ENCODE measurements around the gene CHN2. TPM values are rescaled to one million over a fixed set of nuclear protein-coding genes. Genes with fewer than 3 reads are reported as not detected.

The CHN2 gene
- total RNA-seq, 1 experiment from 2014 or later = 5.0 TPM

DNA sequence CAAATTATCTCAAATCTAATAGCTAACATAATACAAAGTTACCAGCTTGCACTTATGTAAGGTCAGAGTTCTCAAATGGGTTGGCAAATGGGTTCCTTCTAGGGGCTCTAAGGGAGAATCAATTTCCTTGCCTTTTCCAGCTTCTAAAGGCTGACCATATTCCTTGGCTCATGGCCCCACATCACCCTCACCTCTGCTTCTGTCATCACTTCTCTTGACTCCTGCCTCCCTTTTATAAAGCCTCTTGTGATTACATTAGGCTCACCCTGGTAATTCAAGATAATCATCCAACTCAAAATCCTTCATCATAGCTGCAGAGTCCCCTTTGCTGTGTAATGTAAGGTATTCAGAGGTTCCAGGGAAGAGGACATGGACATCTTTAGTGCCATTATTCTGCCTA, 42.1 kb downstream of the CHN2 start:
- Mint-ChIP-seq H3K27me3 (ENCODE audit: low read depth) (no peaks in the 10 kb centered on the region), H3K9me3 (peaks cover 11% of the 10 kb centered on the region; the same call in 1 of the 2 replicates), H3K27ac (no peak overlapping the region), H3K4me1 (peaks cover 12% of the 10 kb centered on the region), H3K36me3 (peaks cover 3% of the 10 kb centered on the region; the same call in 1 of the 2 replicates), H3K4me3 (no peak overlapping the region)
- ChIA-PET CTCF (no interaction called here), POLR2A (no interaction called here)
- no peak for TF ChIP-seq E2F1 (CRISPR knock-in tag; IDR thresholded peaks at IDR 0.05)
- ATAC-seq (no peak), DNase-seq (ENCODE audit: low spot score) (no peak)

DNA sequence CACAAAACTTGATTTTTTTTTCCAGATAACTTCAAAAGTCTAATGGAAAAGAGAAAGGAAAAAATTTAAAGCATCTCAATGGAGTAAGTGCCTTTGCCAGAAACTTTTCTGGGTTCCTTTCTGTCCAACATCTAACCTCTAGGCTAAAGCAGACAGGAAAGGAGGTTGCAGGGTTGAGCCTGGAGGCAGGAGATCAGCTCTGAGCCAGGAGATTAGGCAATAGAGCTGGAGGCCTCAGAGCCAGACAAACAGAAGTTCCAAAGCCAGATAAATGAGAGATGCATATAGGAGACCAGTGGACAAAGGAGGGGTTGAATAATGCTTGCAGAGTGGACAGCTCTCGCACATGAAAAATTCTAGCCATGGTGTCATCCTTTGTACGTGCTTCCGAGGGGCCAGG, 42.9 kb downstream of the CHN2 start:
- ATAC-seq (no peak), DNase-seq (ENCODE audit: low spot score) (no peak)
- Mint-ChIP-seq H3K27ac (no peak overlapping the region), H3K36me3 (peaks cover 3% of the 10 kb centered on the region; the same call in 1 of the 2 replicates), H3K9me3 (peaks cover 11% of the 10 kb centered on the region; the same call in 1 of the 2 replicates), H3K27me3 (ENCODE audit: low read depth) (no peaks in the 10 kb centered on the region), H3K4me1 (peaks cover 7% of the 10 kb centered on the region), H3K4me3 (no peak overlapping the region)
- POLR2A ChIA-PET = no interaction called here
- TF ChIP-seq SP1 (CRISPR knock-in tag; conservative IDR thresholded peaks at IDR 0.05) (no peak), E2F4 (CRISPR knock-in tag; IDR thresholded peaks at IDR 0.05; ENCODE audit: borderline replicate concordance, low read depth) (no peak), USF2 (CRISPR knock-in tag; IDR thresholded peaks at IDR 0.05) (no peak), ESRRA (CRISPR knock-in tag; IDR thresholded peaks at IDR 0.05; ENCODE audit: borderline replicate concordance) (no peak), RELA (CRISPR knock-in tag; IDR thresholded peaks at IDR 0.05; ENCODE audit: borderline replicate concordance) (no peak), SOX15 (CRISPR knock-in tag; IDR thresholded peaks at IDR 0.05) (no peak), OVOL2 (CRISPR knock-in tag; IDR thresholded peaks at IDR 0.05; ENCODE audit: borderline replicate concordance) (no peak)
- TF ChIP-seq, protein P1, sequence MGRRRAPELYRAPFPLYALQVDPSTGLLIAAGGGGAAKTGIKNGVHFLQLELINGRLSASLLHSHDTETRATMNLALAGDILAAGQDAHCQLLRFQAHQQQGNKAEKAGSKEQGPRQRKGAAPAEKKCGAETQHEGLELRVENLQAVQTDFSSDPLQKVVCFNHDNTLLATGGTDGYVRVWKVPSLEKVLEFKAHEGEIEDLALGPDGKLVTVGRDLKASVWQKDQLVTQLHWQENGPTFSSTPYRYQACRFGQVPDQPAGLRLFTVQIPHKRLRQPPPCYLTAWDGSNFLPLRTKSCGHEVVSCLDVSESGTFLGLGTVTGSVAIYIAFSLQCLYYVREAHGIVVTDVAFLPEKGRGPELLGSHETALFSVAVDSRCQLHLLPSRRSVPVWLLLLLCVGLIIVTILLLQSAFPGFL (CRISPR knock-in tag; IDR thresholded peaks at IDR 0.05; ENCODE audit: borderline replicate concordance) = no peak
- TF ChIP-seq, protein P2, sequence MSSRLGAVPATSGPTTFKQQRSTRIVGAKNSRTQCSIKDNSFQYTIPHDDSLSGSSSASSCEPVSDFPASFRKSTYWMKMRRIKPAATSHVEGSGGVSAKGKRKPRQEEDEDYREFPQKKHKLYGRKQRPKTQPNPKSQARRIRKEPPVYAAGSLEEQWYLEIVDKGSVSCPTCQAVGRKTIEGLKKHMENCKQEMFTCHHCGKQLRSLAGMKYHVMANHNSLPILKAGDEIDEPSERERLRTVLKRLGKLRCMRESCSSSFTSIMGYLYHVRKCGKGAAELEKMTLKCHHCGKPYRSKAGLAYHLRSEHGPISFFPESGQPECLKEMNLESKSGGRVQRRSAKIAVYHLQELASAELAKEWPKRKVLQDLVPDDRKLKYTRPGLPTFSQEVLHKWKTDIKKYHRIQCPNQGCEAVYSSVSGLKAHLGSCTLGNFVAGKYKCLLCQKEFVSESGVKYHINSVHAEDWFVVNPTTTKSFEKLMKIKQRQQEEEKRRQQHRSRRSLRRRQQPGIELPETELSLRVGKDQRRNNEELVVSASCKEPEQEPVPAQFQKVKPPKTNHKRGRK (CRISPR knock-in tag; IDR thresholded peaks at IDR 0.05; ENCODE audit: borderline replicate concordance) = no peak
- CTCF ChIA-PET = interaction anchor here (0.9 kb wide), 1 partner anchor 48 kb away, joined by 3 read pairs; no protein-coding TSS in a partner anchor

GRCh38 chr7:29239638-29240037, 45.1 kb downstream of the CHN2 start:
- H3K4me1 Mint-ChIP-seq = peaks cover 24% of the 10 kb centered on the region
- no peak for TF ChIP-seq AFF4 (CRISPR knock-in tag; IDR thresholded peaks at IDR 0.05; ENCODE audit: borderline replicate concordance)
- TF ChIP-seq, protein P3, sequence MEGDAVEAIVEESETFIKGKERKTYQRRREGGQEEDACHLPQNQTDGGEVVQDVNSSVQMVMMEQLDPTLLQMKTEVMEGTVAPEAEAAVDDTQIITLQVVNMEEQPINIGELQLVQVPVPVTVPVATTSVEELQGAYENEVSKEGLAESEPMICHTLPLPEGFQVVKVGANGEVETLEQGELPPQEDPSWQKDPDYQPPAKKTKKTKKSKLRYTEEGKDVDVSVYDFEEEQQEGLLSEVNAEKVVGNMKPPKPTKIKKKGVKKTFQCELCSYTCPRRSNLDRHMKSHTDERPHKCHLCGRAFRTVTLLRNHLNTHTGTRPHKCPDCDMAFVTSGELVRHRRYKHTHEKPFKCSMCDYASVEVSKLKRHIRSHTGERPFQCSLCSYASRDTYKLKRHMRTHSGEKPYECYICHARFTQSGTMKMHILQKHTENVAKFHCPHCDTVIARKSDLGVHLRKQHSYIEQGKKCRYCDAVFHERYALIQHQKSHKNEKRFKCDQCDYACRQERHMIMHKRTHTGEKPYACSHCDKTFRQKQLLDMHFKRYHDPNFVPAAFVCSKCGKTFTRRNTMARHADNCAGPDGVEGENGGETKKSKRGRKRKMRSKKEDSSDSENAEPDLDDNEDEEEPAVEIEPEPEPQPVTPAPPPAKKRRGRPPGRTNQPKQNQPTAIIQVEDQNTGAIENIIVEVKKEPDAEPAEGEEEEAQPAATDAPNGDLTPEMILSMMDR (IDR thresholded peaks at IDR 0.05) = peak; percentile 67
- DNase-seq (ENCODE audit: low spot score) (peak; percentile 58), ATAC-seq (peak; percentile 82)
- ChIA-PET POLR2A (no interaction called here), CTCF (interaction anchor here (0.7 to 1.7 kb wide), 16 partner anchors 8 to 283 kb away, joined by 3 to 14 read pairs (median 3); partner anchors contain the start of gene CHN2)
- H3K9me3 Mint-ChIP-seq = peaks cover 4% of the 10 kb centered on the region; the same call in 1 of the 2 replicates
- H3K27me3 Mint-ChIP-seq (ENCODE audit: low read depth) = no peaks in the 10 kb centered on the region
- H3K4me3 Mint-ChIP-seq = no peak overlapping the region
- no peaks in the 10 kb centered on the region for H3K36me3 Mint-ChIP-seq
- no peak overlapping the region for H3K27ac Mint-ChIP-seq

All from WTC11 (cell line).